SU-DHL-6 (cell line): Measurements from ENCODE around the gene KDM6A.
A peak's percentile ranks its signal among the peaks of the same experiment; 100 is the strongest.

Source experiments
- H2AFZ ChIP-seq: fragments of 200-600 bp; sonication (generic); 2 replicates; pipeline ENCODE4 v1.6.1; 2014; ENCODE audit warnings: low read depth, mild to moderate bottlenecking, moderate library complexity, mixed read lengths, antibody characterized with exemption, low read length; ENCODE audit not compliant: severe bottlenecking
- H3F3A ChIP-seq: fragments of 200-600 bp; shearing (Covaris generic); 2 replicates; pipeline ENCODE4 v1.6.0; 2016; ENCODE audit warnings: antibody characterized with exemption, mild to moderate bottlenecking; ENCODE audit not compliant: insufficient read depth
- H3K27ac ChIP-seq: fragments of 200-600 bp; sonication (generic); 2 replicates; pipeline ENCODE4 v1.5.1; 2016; ENCODE audit warnings: low read depth, mild to moderate bottlenecking, low read length, moderate library complexity, mixed read lengths
- H3K27me3 ChIP-seq: fragments of 200-600 bp; sonication (generic), shearing (Covaris generic); 2 replicates; pipeline ENCODE4 v1.6.0; 2014; ENCODE audit warnings: mild to moderate bottlenecking, low read length
- H3K36me3 ChIP-seq: fragments of 200-600 bp; sonication (generic); 2 replicates; pipeline ENCODE4 v1.6.1; 2014; ENCODE audit warnings: mild to moderate bottlenecking, low read length, mixed read lengths
- H3K4me2 ChIP-seq: fragments of 300-600, 200-600 bp; shearing (Covaris generic), sonication (generic); 2 replicates; pipeline ENCODE4 v1.6.0; 2014; ENCODE audit warnings: low read length, low read depth, mild to moderate bottlenecking; ENCODE audit not compliant: poor library complexity, severe bottlenecking
- H3K4me3 ChIP-seq: fragments of 200-600 bp; sonication (generic); 2 replicates; pipeline ENCODE4 v1.5.1; 2014; ENCODE audit warnings: antibody characterized with exemption, low read length, mild to moderate bottlenecking, mixed read lengths; ENCODE audit not compliant: insufficient read depth, poor library complexity, severe bottlenecking
- H3K79me2 ChIP-seq: fragments of 200-600 bp; sonication (generic); 2 replicates; pipeline ENCODE4 v1.6.1; 2014; ENCODE audit warnings: mild to moderate bottlenecking, low read length, moderate library complexity; ENCODE audit not compliant: insufficient read depth
- H3K9ac ChIP-seq: fragments of 200-600 bp; sonication (generic); 2 replicates; pipeline ENCODE4 v1.7.0; 2014; ENCODE audit warnings: mild to moderate bottlenecking, low read length
- H3K9me2 ChIP-seq: fragments of 200-600 bp; sonication (generic); replicated peaks from 2 replicates; pipeline ENCODE4 v1.6.1; 2014; ENCODE audit warnings: low read length; ENCODE audit not compliant: insufficient read depth
- H3K9me3 ChIP-seq: fragments of 200-600 bp; sonication (generic); 2 replicates; pipeline ENCODE4 v1.6.1; 2014; ENCODE audit warnings: low read length, mixed read lengths; ENCODE audit not compliant: insufficient read depth
- H4K20me1 ChIP-seq: fragments of 200-600 bp; sonication (generic); 2 replicates; pipeline ENCODE4 v1.6.1; 2014; ENCODE audit warnings: low read depth, mild to moderate bottlenecking, antibody characterized with exemption, low read length, moderate library complexity, mixed read lengths
- EZH2phosphoT487 ChIP-seq: fragments of 200-600 bp; sonication (generic), shearing (Covaris generic); conservative IDR thresholded peaks from 2 replicates; pipeline ENCODE4 v1.6.1; 2018; ENCODE audit warnings: mild to moderate bottlenecking, antibody characterized with exemption, low read length, moderate library complexity, mixed read lengths
- TF ChIP-seq, protein P1 (sequence below): fragments of 200-600 bp; sonication (generic); IDR thresholded peaks from one replicate; pipeline ENCODE4 v1.5.1; 2017; ENCODE audit warnings: antibody characterized with exemption, mild to moderate bottlenecking, low read length, moderate library complexity; ENCODE audit not compliant: insufficient read depth, poor library complexity, severe bottlenecking

Gene KDM6A

GRCh38 chrX:44896876-44897186 is 23.8 kb downstream of the KDM6A start:
- Histone ChIP-seq H4K20me1 (peaks cover 3% of the 10 kb centered on the region; the same call in 1 of the 2 replicates), H3K9ac (no peak overlapping the region), H3K9me2 (no peaks in the 10 kb centered on the region), H3F3A (peaks cover 7% of the 10 kb centered on the region; the same call in 1 of the 2 replicates), H3K9me3 (no peaks in the 10 kb centered on the region), H3K27ac (no peak overlapping the region), H3K4me2 (no peak overlapping the region), H3K79me2 (peaks cover 90% of the 10 kb centered on the region), H2AFZ (no peak overlapping the region), H3K27me3 (no peaks in the 10 kb centered on the region), H3K36me3 (no peaks in the 10 kb centered on the region), H3K4me3 (no peak overlapping the region)
- TF ChIP-seq, protein P1, sequence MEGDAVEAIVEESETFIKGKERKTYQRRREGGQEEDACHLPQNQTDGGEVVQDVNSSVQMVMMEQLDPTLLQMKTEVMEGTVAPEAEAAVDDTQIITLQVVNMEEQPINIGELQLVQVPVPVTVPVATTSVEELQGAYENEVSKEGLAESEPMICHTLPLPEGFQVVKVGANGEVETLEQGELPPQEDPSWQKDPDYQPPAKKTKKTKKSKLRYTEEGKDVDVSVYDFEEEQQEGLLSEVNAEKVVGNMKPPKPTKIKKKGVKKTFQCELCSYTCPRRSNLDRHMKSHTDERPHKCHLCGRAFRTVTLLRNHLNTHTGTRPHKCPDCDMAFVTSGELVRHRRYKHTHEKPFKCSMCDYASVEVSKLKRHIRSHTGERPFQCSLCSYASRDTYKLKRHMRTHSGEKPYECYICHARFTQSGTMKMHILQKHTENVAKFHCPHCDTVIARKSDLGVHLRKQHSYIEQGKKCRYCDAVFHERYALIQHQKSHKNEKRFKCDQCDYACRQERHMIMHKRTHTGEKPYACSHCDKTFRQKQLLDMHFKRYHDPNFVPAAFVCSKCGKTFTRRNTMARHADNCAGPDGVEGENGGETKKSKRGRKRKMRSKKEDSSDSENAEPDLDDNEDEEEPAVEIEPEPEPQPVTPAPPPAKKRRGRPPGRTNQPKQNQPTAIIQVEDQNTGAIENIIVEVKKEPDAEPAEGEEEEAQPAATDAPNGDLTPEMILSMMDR: no peak
- no peak for TF ChIP-seq EZH2phosphoT487

DNA sequence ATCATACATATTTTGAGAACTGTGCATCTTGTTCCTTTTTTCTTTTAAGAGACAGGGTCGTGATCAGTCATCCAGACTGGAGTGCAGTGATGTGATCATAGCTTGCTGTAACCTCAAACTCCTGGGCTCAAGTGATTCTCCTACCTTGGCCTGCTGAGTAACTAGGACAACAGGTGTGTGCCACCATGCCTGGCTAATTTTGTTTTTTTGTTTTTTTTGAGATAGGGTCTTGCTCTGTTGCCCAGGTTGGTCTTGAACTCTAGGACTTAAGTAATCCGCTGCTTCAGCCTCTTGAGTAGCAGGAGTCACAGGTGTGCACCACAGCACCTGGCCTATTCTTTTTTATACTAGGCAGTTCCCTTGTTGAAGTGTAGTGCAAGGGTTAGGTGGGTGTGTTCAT is 24.6 kb downstream of the KDM6A start:
- no peak overlapping the region for H3K4me3 ChIP-seq
- no peak overlapping the region for H2AFZ ChIP-seq
- no peaks in the 10 kb centered on the region for H3K36me3 ChIP-seq
- peaks cover 3% of the 10 kb centered on the region; the same call in 1 of the 2 replicates for H4K20me1 ChIP-seq
- H3K9me2 ChIP-seq: no peaks in the 10 kb centered on the region
- no peak overlapping the region for H3K9ac ChIP-seq
- H3K27me3 ChIP-seq: no peaks in the 10 kb centered on the region
- no peak for TF ChIP-seq EZH2phosphoT487
- TF ChIP-seq, protein P1: no peak
- peak overlapping the region; percentile 40; the same call in 1 of the 2 replicates for H3K27ac ChIP-seq
- no peaks in the 10 kb centered on the region for H3K9me3 ChIP-seq
- peaks cover 7% of the 10 kb centered on the region; the same call in 1 of the 2 replicates for H3F3A ChIP-seq
- no peak overlapping the region for H3K4me2 ChIP-seq
- H3K79me2 ChIP-seq: peaks cover 92% of the 10 kb centered on the region

DNA sequence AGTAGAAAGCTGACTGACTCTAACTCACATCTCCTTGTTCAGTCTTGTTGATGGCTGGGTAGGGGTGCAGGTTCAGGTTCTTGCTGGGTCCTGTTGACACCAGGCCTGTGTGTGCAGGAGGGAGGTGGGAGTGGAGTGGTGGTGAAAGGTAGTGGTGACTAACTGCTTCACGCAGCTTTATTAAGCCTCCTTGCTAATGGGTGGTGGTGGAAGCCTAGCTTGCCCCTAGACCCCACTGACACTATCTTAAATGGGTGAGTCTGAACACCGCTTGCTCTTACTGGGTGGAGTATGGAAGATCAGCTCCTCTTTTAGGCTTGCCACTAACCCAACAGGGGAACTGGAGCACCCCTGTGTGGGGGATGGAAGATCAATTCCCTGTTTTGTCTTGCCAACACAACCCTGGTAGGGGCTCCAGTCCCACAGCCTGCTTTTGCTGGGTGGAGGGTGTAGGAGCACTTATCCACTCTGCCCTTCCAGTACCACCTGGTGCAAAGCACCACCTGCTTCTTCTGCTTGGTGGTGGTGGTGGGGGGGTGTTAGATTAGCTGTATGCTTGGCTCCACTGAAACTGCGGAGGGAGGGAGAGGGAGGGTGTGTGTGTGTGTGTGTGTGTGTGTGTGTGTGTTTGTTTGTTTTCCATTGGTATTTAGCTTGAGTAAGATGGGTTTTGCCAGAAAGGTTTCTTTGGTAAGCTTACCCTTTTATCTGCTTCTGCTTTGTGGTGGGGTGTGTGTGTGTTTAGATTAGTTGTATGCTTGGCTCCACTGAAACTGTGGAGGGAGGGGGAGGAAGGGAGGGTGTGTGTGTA is 25.6 kb downstream of the KDM6A start:
- Histone ChIP-seq H3K9me2 (no peaks in the 10 kb centered on the region), H3K27ac (peak overlapping the region; percentile 40), H3K9me3 (no peaks in the 10 kb centered on the region), H3K79me2 (peaks cover 94% of the 10 kb centered on the region), H3K36me3 (no peaks in the 10 kb centered on the region), H3K4me2 (no peak overlapping the region), H3K4me3 (no peak overlapping the region), H3K9ac (no peak overlapping the region), H4K20me1 (peaks cover 3% of the 10 kb centered on the region; the same call in 1 of the 2 replicates), H2AFZ (no peak overlapping the region), H3K27me3 (no peaks in the 10 kb centered on the region), H3F3A (peaks cover 7% of the 10 kb centered on the region; the same call in 1 of the 2 replicates)
- TF ChIP-seq, protein P1: no peak
